Measurements from ENCODE around the gene PRKACB.

- no peak for TF ChIP-seq POLR2A (IDR thresholded peaks at IDR 0.05)
- no peak for TF ChIP-seq CTCF (IDR thresholded peaks at IDR 0.05)
Observed at GRCh38 chr1:84146411-84147032, 2.5 kb downstream of the PRKACB start.
